H1 (cell line): ENCODE measurements around the gene ZNF768. TPM values are rescaled to one million over a fixed set of nuclear protein-coding genes. Genes with fewer than 3 reads are reported as not detected.

ENCODE experiments used
- CHD2 ChIP-seq: IDR thresholded peaks from 2 replicates; pipeline ENCODE4 v1.6.1; 2012; ENCODE audit warnings: low read length, improper control_type of control experiment
- CTBP2 ChIP-seq: IDR thresholded peaks from 2 replicates; pipeline ENCODE4 v1.7.0; 2011; ENCODE audit warnings: borderline replicate concordance, mild to moderate bottlenecking, moderate library complexity, mixed read lengths, low read length; ENCODE audit not compliant: insufficient read depth, insufficient read length
- EGR1 ChIP-seq: IDR thresholded peaks from 2 replicates; pipeline ENCODE4 v1.6.1; 2011; ENCODE audit warnings: low read depth, low read length, borderline replicate concordance
- JUND ChIP-seq: IDR thresholded peaks from 2 replicates; pipeline ENCODE4 v1.6.1; 2011; ENCODE audit warnings: mild to moderate bottlenecking, improper control_type of control experiment, low read length
- KDM4A ChIP-seq: IDR thresholded peaks from one replicate; pipeline ENCODE4 v1.7.1; 2012; ENCODE audit warnings: low read depth, mild to moderate bottlenecking, moderate library complexity, low read length, inconsistent platforms; ENCODE audit not compliant: severe bottlenecking
- PHF8 ChIP-seq: fragments of 200-600 bp; sonication (generic); conservative IDR thresholded peaks from 2 replicates; pipeline ENCODE4 v1.7.1; 2012; ENCODE audit warnings: low read depth, mild to moderate bottlenecking, inconsistent platforms, low read length, moderate library complexity
- POLR2A ChIP-seq, 2 experiments: IDR thresholded peaks; 1 replicate in 1 of 2; 2 replicates in 1 of 2; pipeline ENCODE4 v1.6.1; 2011; ENCODE audit warnings: low read depth in 2 of 2, low read length in 2 of 2, mild to moderate bottlenecking in 2 of 2; ENCODE audit errors: control extremely low read depth in 1 of 2
- POLR2AphosphoS5 ChIP-seq: IDR thresholded peaks from 2 replicates; pipeline ENCODE4 v1.6.1; 2011; ENCODE audit warnings: low read depth, low read length
- SAP30 ChIP-seq: fragments of 300-600 bp; sonication (generic); IDR thresholded peaks from 2 replicates; pipeline ENCODE4 v1.7.1; 2012; ENCODE audit warnings: low read length, moderate library complexity, mild to moderate bottlenecking, inconsistent platforms; ENCODE audit not compliant: insufficient read depth, insufficient replicate concordance
- SIN3A ChIP-seq, 2 experiments: IDR thresholded peaks in 1 of 2; conservative IDR thresholded peaks in 1 of 2; 2 replicates each; pipeline ENCODE4 v1.6.1; 2011 to 2012; ENCODE audit warnings: low read length in 2 of 2, improper control_type of control experiment in 1 of 2, low read depth in 1 of 2, mild to moderate bottlenecking in 1 of 2
- SP1 ChIP-seq: IDR thresholded peaks from 2 replicates; pipeline ENCODE4 v1.6.1; 2011; ENCODE audit warnings: low read depth, low read length
- TAF1 ChIP-seq: IDR thresholded peaks from 2 replicates; pipeline ENCODE4 v1.6.1; 2011; ENCODE audit warnings: mild to moderate bottlenecking, low read depth, low read length
- TBP ChIP-seq: IDR thresholded peaks from 2 replicates; pipeline ENCODE4 v1.6.1; 2011; ENCODE audit warnings: low read depth, low read length, improper control_type of control experiment
- TEAD4 ChIP-seq: IDR thresholded peaks from 2 replicates; pipeline ENCODE4 v1.6.1; 2012; ENCODE audit warnings: low read depth, low read length, inconsistent platforms, mixed read lengths
- YY1 ChIP-seq: IDR thresholded peaks from 2 replicates; pipeline ENCODE4 v1.6.1; 2011; ENCODE audit warnings: low read depth, mild to moderate bottlenecking, low read length
- polyA plus RNA-seq, 7 experiments: library from polyadenylated mRNA; depleted of rRNA in 3 of 7; stranded (reverse) in 5 of 7; unstranded in 2 of 7; fragments of >200 nt in 5 of 7; fragments of 200-250 nt in 2 of 7; gene quantifications; 1 replicate in 5 of 7; 2 replicates in 1 of 7; 4 replicates in 1 of 7; pipeline versions ENCODE4 v1.2.1 to v1.2.3, GENCODE V29; 2011 to 2013; ENCODE audit warnings: missing spikeins in 2 of 7, mixed read lengths in 2 of 7
- total RNA-seq: library from RNA; stranded (reverse); fragmentation: NEBNext Ultra II Directional; extraction: Animal tissue kit (Norgen Biotek cat#: 25700); gene quantifications from 2 replicates; pipeline ENCODE4 v1.2.1, GENCODE V29; 2021

The ZNF768 gene
- total and polyA plus RNA-seq, 2 of the 8 experiments (the other 6 are each of a cell fraction or from before 2014, with no cell fraction given): 36.1 to 47.7 TPM

DNA sequence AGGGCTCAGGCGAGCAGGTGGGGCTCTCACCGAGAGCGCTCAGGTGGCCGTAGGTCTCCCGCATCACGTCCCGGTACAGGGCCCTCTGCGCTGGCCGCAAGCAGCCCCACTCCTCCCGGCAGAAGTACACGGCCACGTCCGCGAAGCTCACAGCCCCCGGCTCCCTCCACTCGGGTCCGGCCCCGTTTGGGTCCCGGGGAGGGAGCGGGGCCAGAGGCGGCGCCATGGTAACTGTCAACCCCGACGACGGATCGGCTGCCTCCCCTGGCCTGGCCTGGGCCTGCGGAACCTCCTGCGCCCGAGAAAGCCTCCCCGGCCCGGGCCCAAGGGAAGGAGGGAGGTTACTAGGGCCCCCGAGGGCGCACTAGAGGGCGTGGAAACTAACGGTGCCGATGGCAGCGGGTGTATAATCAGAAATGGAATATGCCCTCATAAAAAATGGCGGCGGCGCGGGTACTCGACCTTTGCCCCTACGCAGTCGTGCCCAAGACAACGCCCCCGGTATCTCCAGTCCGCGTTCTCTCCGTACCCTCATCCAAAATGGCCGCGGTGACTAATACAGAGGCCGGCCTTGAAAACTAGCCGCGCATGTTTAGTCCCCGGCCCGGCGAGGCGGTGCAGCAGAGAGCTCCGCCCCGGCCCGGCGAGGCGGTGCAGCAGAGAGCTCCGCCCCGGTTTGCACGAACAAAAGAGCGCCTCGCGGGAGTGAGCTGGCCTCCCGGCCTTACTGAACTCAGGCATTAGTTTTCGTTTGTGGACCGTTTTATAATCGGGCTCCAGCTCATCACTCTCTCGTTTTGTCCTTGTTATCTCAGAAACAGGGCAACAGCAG, 31.8 kb upstream of the ZNF768 start, which contains the start of gene ZNF764 (continued):
- TF ChIP-seq PHF8 (peak; percentile 63), EGR1 (peak; percentile 47; the same call in 1 of the 2 replicates), TEAD4 (no peak), YY1 (peak; percentile 99), CTBP2 (peak; percentile 97), CHD2 (peak; percentile 63; the same call in 1 of the 2 replicates), SP1 (0 out of 2 replicates have a peak, but pooled peaks have one; percentile 43), TBP (peak; percentile 44; the same call in 1 of the 2 replicates), SAP30 (peak; percentile 33), KDM4A (peak; percentile 88), JUND (peak; percentile 78), SIN3A (conservative IDR thresholded peaks at IDR 0.05 in 1 of 2, IDR thresholded peaks at IDR 0.05 in 1 of 2; ENCODE audit: low read depth in 1 of 2, low read length in 2 of 2) (peak; percentile 52 to 71; a peak in 1 of 4 replicates), POLR2A (IDR thresholded peaks at IDR 0.05; ENCODE audit: control extremely low read depth in 1 of 2, low read depth in 2 of 2, low read length in 2 of 2) (peak in 1 of 2 experiments; percentile 23; a peak in 1 of 3 replicates), TAF1 (peak; percentile 77), POLR2AphosphoS5 (no peak)
- TF ChIP-seq, all 59 proteins: peak for 19
